Measurements from ENCODE around the gene LPAR3.

The LPAR3 gene

GRCh38 chr1:84834419-84835064 lies 58.5 kb downstream of the LPAR3 start:
- TF ChIP-seq CTCF (IDR thresholded peaks at IDR 0.05; ENCODE audit: low read depth, low read length), result no peak
- Histone ChIP-seq H3K36me3 (no peaks in the 10 kb centered on the region), H3K4me1 (no peaks in the 10 kb centered on the region), H3K4me3 (ENCODE audit: low read depth, low read length) (no peak overlapping the region), H3K9me3 (no peaks in the 10 kb centered on the region), H3K27me3 (no peaks in the 10 kb centered on the region)
- DNase-seq, result no peak

- H3K9me3 ChIP-seq, result no peaks in the 10 kb centered on the region
- no peaks in the 10 kb centered on the region for H3K27me3 ChIP-seq
- no peak overlapping the region for H3K4me3 ChIP-seq (ENCODE audit: low read depth, low read length)
- DNase-seq, result no peak
- no peaks in the 10 kb centered on the region for H3K36me3 ChIP-seq
- no peaks in the 10 kb centered on the region for H3K4me1 ChIP-seq
- no peak for TF ChIP-seq CTCF (IDR thresholded peaks at IDR 0.05; ENCODE audit: low read depth, low read length)
Measured at GRCh38 chr1:84833194-84833593, 59.8 kb downstream of the LPAR3 start.

GRCh38 chr1:84830136-84830535 lies 62.9 kb downstream of the LPAR3 start:
- no peak for DNase-seq
- no peaks in the 10 kb centered on the region for H3K9me3 ChIP-seq
- H3K4me3 ChIP-seq (ENCODE audit: low read depth, low read length), result no peak overlapping the region
- no peak for TF ChIP-seq CTCF (IDR thresholded peaks at IDR 0.05; ENCODE audit: low read depth, low read length)
- H3K27me3 ChIP-seq, result no peaks in the 10 kb centered on the region
- no peaks in the 10 kb centered on the region; the same call in 1 of the 2 replicates for H3K4me1 ChIP-seq
- H3K36me3 ChIP-seq, result no peaks in the 10 kb centered on the region

GRCh38 chr1:84827976-84828375 lies 65.0 kb downstream of the LPAR3 start:
- no peak for DNase-seq
- H3K27me3 ChIP-seq, result no peaks in the 10 kb centered on the region
- H3K36me3 ChIP-seq, result no peaks in the 10 kb centered on the region
- H3K9me3 ChIP-seq, result no peaks in the 10 kb centered on the region
- TF ChIP-seq CTCF (IDR thresholded peaks at IDR 0.05; ENCODE audit: low read depth, low read length), result no peak
- H3K4me1 ChIP-seq, result no peaks in the 10 kb centered on the region; the same call in 1 of the 2 replicates
- H3K4me3 ChIP-seq (ENCODE audit: low read depth, low read length), result no peak overlapping the region

- Histone ChIP-seq H3K36me3 (no peaks in the 10 kb centered on the region), H3K4me3 (ENCODE audit: low read depth, low read length) (no peak overlapping the region), H3K4me1 (no peaks in the 10 kb centered on the region; the same call in 1 of the 2 replicates), H3K9me3 (no peaks in the 10 kb centered on the region), H3K27me3 (no peaks in the 10 kb centered on the region)
- DNase-seq, result no peak
- TF ChIP-seq CTCF (IDR thresholded peaks at IDR 0.05; ENCODE audit: low read depth, low read length), result no peak
Measured at GRCh38 chr1:84827555-84827954, 65.5 kb downstream of the LPAR3 start.

- no peak for TF ChIP-seq CTCF (IDR thresholded peaks at IDR 0.05; ENCODE audit: low read depth, low read length)
- no peaks in the 10 kb centered on the region for H3K36me3 ChIP-seq
- H3K4me1 ChIP-seq, result no peaks in the 10 kb centered on the region; the same call in 1 of the 2 replicates
- DNase-seq, result no peak
- no peak overlapping the region for H3K4me3 ChIP-seq (ENCODE audit: low read depth, low read length)
- no peaks in the 10 kb centered on the region for H3K27me3 ChIP-seq
- no peaks in the 10 kb centered on the region for H3K9me3 ChIP-seq
Measured at GRCh38 chr1:84825161-84825560, 67.8 kb downstream of the LPAR3 start.
